ENCODE measurements around the gene ABCA7. TPM values are rescaled to one million over a fixed set of nuclear protein-coding genes. Genes with fewer than 3 reads are reported as not detected.

ABCA7 gene
- total and polyA plus RNA-seq, 7 donors = 1.8 to 25.1 (median 9.9) TPM

- 54 to 77% methylated on average over 10 of the region's 10 CpGs for WGBS, 2 donors
- no peak for DNase-seq
- peaks cover 0 to 20% (median 18%) of the 10 kb centered on the region in 4 donors for H3K4me1 ChIP-seq
- peaks cover 0 to 20% (median 10%) of the 10 kb centered on the region in 3 donors for H3K27me3 ChIP-seq
- no peaks in the 10 kb centered on the region for H3K9me3 ChIP-seq
- H3K4me3 ChIP-seq = no peak overlapping the region
- intact Hi-C loops (cut with DNase I) = no loop called here
- no peaks in the 10 kb centered on the region for H3K36me3 ChIP-seq
- H3K27ac ChIP-seq = no peak overlapping the region
- TF ChIP-seq POLR2AphosphoS5 (IDR thresholded peaks at IDR 0.05) (no peak), EP300 (IDR thresholded peaks at IDR 0.05) (no peak), POLR2A (IDR thresholded peaks at IDR 0.05) (no peak)
- TF ChIP-seq, protein P1, sequence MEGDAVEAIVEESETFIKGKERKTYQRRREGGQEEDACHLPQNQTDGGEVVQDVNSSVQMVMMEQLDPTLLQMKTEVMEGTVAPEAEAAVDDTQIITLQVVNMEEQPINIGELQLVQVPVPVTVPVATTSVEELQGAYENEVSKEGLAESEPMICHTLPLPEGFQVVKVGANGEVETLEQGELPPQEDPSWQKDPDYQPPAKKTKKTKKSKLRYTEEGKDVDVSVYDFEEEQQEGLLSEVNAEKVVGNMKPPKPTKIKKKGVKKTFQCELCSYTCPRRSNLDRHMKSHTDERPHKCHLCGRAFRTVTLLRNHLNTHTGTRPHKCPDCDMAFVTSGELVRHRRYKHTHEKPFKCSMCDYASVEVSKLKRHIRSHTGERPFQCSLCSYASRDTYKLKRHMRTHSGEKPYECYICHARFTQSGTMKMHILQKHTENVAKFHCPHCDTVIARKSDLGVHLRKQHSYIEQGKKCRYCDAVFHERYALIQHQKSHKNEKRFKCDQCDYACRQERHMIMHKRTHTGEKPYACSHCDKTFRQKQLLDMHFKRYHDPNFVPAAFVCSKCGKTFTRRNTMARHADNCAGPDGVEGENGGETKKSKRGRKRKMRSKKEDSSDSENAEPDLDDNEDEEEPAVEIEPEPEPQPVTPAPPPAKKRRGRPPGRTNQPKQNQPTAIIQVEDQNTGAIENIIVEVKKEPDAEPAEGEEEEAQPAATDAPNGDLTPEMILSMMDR (IDR thresholded peaks at IDR 0.05) = no peak
Observed at GRCh38 chr19:1045247-1045603, 5.3 kb downstream of the ABCA7 start.

DNA sequence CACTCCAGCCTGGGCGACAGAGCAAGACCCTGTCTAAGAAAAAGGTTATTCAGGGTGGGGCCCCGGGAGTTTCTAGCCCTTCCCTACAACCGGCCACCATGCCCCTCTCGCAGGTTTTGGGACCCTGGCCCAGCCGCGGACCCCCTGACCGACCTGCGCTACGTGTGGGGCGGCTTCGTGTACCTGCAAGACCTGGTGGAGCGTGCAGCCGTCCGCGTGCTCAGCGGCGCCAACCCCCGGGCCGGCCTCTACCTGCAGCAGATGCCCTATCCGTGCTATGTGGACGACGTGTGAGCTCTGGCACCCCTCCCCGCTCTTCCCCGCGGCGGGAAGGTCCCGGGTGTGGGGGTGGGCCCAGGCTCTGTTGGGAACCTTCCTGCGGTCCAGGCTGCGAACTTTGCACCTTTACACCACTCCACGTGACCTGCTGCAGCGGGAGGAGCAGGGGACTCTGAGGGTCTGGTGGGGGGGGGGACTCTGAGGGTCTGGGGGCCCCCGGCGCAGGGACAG, 6.3 kb downstream of the ABCA7 start:
- no peaks in the 10 kb centered on the region for H3K9me3 ChIP-seq
- no peak overlapping the region for H3K27ac ChIP-seq
- H3K4me1 ChIP-seq = peaks cover 0 to 10% (median 9%) of the 10 kb centered on the region in 4 donors
- H3K4me3 ChIP-seq = no peak overlapping the region
- TF ChIP-seq, protein P1 (IDR thresholded peaks at IDR 0.05) = no peak
- TF ChIP-seq POLR2AphosphoS5 (IDR thresholded peaks at IDR 0.05) (no peak), EP300 (IDR thresholded peaks at IDR 0.05) (no peak), POLR2A (IDR thresholded peaks at IDR 0.05) (no peak)
- DNase-seq = no peak
- intact Hi-C loops (cut with DNase I) = no loop called here
- peaks cover 0 to 18% (median 10%) of the 10 kb centered on the region in 3 donors for H3K27me3 ChIP-seq
- no peaks in the 10 kb centered on the region for H3K36me3 ChIP-seq
- WGBS, 2 donors = 91% methylated on average over 33 of the region's 33 CpGs

DNA sequence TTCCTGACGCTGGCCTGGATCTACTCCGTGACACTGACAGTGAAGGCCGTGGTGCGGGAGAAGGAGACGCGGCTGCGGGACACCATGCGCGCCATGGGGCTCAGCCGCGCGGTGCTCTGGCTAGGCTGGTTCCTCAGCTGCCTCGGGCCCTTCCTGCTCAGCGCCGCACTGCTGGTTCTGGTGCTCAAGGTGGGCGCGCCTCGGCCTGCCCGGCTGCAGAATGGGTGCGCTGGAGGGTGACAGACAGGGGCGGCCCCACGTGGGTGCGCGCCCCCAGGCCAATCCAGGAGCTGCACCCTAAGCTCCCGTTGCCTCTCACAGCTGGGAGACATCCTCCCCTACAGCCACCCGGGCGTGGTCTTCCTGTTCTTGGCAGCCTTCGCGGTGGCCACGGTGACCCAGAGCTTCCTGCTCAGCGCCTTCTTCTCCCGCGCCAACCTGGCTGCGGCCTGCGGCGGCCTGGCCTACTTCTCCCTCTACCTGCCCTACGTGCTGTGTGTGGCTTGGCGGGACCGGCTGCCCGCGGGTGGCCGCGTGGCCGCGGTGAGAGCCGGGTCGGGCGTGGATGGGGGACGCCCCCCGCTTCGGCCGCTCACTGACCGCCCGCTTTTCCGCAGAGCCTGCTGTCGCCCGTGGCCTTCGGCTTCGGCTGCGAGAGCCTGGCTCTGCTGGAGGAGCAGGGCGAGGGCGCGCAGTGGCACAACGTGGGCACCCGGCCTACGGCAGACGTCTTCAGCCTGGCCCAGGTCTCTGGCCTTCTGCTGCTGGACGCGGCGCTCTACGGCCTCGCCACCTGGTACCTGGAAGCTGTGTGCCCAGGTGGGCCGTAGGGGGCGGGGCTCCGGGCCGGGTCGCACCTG, 7.2 kb downstream of the ABCA7 start:
- peaks cover 0 to 10% (median 9%) of the 10 kb centered on the region in 3 donors for H3K27me3 ChIP-seq
- WGBS, 2 donors = 85 to 90% methylated on average over 77 of the region's 77 CpGs
- H3K4me3 ChIP-seq = no peak overlapping the region
- no peak for DNase-seq
- peaks cover 0 to 1% (median under 1%) of the 10 kb centered on the region in 4 donors for H3K4me1 ChIP-seq
- H3K36me3 ChIP-seq = no peaks in the 10 kb centered on the region
- no peak overlapping the region for H3K27ac ChIP-seq
- intact Hi-C loops (cut with DNase I) = no loop called here
- no peaks in the 10 kb centered on the region for H3K9me3 ChIP-seq
- TF ChIP-seq POLR2AphosphoS5 (IDR thresholded peaks at IDR 0.05) = no peak
- TF ChIP-seq, protein P1 (IDR thresholded peaks at IDR 0.05) = no peak
- no peak for TF ChIP-seq EP300 (IDR thresholded peaks at IDR 0.05)
- no peak for TF ChIP-seq POLR2A (IDR thresholded peaks at IDR 0.05)

DNA sequence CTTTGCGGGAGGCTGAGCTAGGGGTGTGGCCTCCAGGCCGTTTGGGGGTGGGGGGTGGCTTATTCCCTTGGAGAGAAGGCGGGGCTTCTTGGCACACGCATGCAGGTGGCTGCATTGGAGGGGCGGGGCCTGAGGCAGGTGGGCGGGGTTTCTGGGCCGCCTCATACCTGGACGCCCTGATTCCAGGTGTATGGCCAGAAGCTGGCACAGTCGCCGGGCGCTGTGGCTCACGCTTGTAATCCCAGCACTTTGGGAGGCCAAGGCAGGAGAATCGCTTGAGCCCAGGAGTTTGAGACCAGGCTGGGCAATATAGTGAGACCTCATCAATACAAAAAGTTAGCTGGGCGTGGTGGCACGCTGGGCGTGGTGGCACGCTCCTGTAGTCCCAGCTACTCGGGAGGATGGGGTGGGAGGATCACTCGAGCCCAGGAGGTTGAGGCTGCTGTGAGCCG, 7.8 kb downstream of the ABCA7 start:
- H3K4me3 ChIP-seq = no peak overlapping the region
- H3K9me3 ChIP-seq = no peaks in the 10 kb centered on the region
- no peaks in the 10 kb centered on the region for H3K36me3 ChIP-seq
- TF ChIP-seq EP300 (IDR thresholded peaks at IDR 0.05) (no peak), POLR2AphosphoS5 (IDR thresholded peaks at IDR 0.05) (no peak)
- TF ChIP-seq, protein P1 (IDR thresholded peaks at IDR 0.05) = no peak
- 48 to 85% methylated on average over 20 of the region's 20 CpGs for WGBS, 2 donors
- peaks cover 0 to 5% (median 3%) of the 10 kb centered on the region in 3 donors for H3K27me3 ChIP-seq
- DNase-seq = no peak
- intact Hi-C loops (cut with DNase I) = no loop called here
- no peaks in the 10 kb centered on the region for H3K4me1 ChIP-seq
- H3K27ac ChIP-seq = no peak overlapping the region

Data from sigmoid colon (tissue), 7 donors.